Mucosa of stomach (tissue), 1 donor: Measurements from ENCODE around the gene RAB3A.
A peak's percentile ranks its signal among the peaks of the same experiment; 100 is the strongest.
"Not testable (repeated sequence)": the region's sequence is repeated elsewhere in the genome, so short reads cannot be mapped to it uniquely, and the experiment has no call there.

ENCODE experiments used
- H3K27me3 ChIP-seq: one replicate; pipeline ENCODE4 v1.7.0; 2013; ENCODE audit warnings: mild to moderate bottlenecking, low read length; ENCODE audit not compliant: control insufficient read depth, insufficient read depth
- H3K36me3 ChIP-seq: one replicate; pipeline ENCODE4 v1.7.0; 2013; ENCODE audit warnings: low read length; ENCODE audit not compliant: control insufficient read depth, insufficient read depth
- H3K4me1 ChIP-seq: one replicate; pipeline ENCODE4 v1.7.0; 2013; ENCODE audit warnings: mild to moderate bottlenecking, low read length; ENCODE audit not compliant: control insufficient read depth, insufficient read depth
- H3K4me3 ChIP-seq: one replicate; pipeline ENCODE4 v1.7.0; 2013; ENCODE audit warnings: low read length
- H3K9ac ChIP-seq: one replicate; pipeline ENCODE4 v1.7.0; 2013; ENCODE audit warnings: mild to moderate bottlenecking, low read length, moderate library complexity
- H3K9me3 ChIP-seq: one replicate; pipeline ENCODE4 v1.7.0; 2013; ENCODE audit warnings: mild to moderate bottlenecking, low read length, moderate library complexity; ENCODE audit not compliant: control insufficient read depth
- donor health status: Pancreatic carcinoma.

Gene RAB3A

DNA sequence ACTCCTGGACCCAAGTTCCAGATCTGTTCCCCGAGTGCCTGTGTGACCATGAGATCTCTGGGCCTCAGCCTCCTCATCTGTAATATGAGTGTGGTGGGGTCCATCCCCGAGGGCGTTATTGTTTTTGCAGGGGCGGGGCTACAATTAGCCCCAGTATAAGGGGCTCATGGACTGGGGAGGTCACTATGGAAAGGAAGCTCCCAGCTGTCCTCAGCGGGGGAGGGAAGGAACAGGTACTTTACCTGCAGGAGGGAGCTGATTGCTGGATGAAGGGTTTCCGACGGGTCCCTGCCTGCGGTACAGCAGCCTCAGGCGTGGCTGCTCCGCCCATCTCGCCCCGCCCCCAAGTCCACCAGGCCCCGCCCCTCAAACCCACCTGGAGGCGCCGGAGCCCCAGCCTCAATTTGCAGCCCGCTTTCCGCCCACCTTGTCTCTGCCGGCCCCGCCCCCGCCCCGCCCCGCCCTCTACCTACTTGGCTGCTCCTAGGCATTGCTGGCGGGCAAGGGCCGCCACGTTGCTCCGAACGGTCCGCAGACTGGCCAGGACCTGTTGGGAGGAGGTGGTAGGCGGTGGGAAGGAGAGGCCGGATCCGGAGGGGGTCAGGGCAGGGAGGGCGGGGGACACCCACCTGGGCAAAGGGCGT is 16.9 kb upstream of the RAB3A start:
- H3K27me3 ChIP-seq = peaks cover 21% of the 10 kb centered on the region
- H3K4me3 ChIP-seq = no peak overlapping the region
- peaks cover 14% of the 10 kb centered on the region for H3K4me1 ChIP-seq
- H3K36me3 ChIP-seq = no peaks in the 10 kb centered on the region
- H3K9me3 ChIP-seq = no peaks in the 10 kb centered on the region
- no peak overlapping the region for H3K9ac ChIP-seq

DNA sequence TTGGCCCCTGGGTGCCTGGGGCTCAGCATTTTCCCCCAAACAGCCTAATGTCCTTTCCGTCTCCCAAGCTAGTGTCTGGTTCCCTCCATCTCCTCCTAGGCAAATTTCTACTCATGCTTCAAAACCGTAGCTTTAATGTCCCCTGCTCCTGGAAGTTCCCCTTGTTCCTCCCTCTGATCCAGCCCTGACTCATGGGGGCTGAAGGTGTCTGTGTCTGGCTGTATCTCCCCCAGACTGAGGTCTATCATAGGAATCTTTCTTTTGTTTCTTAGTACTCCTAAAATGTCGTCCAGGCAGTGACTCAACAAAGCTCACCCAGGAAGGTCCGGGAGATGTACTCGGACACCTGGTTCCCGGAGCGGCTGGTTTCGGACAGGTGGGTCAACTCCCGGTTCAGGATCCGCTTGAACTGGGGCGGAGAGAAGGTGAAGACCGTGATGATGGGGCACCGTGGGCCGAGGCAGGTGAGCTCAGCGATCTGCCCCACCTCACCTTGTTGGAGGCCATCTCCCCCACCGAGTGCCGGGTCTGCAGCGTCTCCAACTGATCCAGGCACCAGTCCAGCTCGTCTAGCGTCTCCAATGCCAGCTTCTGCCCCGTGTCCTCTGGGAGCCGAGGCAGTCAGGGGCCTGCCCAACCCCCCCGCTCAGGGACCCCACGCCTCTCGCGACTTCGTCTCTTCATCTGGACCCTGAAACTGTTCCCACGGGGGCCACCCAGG is 16.2 kb upstream of the RAB3A start:
- Histone ChIP-seq H3K9me3 (no peaks in the 10 kb centered on the region), H3K4me3 (no peak overlapping the region), H3K9ac (no peak overlapping the region), H3K4me1 (peaks cover 10% of the 10 kb centered on the region), H3K27me3 (peaks cover 14% of the 10 kb centered on the region), H3K36me3 (no peaks in the 10 kb centered on the region)

DNA sequence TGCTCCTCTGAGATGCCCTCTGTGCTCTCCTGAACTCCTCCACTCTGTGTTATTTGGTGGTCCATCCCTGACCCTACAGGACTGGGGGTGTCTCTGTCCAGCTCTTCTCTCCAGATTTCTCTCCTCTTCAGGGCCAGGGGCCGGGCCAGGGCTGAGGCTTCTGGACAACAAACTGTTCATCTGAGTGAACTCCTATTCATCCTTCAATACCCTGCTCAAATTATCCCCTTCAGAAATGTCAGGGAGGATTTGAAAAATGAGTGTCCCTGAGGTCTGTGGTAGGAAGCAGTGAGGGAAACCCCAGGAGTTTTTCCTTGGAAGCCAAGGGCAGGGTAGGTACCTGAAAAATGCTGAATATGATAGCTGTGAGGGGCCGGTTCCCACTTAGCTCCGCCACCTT is 14.8 kb upstream of the RAB3A start:
- Histone ChIP-seq H3K4me3 (no peak overlapping the region), H3K9me3 (no peaks in the 10 kb centered on the region), H3K36me3 (no peaks in the 10 kb centered on the region), H3K4me1 (no peaks in the 10 kb centered on the region), H3K27me3 (peaks cover 8% of the 10 kb centered on the region), H3K9ac (no peak overlapping the region)

DNA sequence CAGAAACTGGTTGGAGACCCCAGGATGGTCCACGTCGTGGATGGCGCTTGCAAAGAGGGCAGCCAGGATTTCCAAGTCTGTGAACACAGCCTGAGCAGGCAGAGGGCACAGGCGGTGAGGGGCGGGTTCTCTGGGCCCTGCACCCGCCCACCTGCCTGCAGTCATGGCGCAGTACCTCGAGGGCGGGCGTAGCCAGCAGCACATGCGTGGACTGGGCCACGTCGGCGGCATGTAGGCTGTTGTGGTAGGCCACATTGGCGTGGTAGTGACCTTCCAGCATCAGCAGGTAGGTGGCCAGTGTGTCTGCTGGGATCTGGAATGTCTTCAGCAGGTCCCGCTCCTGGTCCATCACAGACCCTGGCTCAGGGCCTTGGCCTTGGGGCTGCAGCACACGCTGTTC is 14.3 kb upstream of the RAB3A start:
- Histone ChIP-seq H3K4me1 (no peaks in the 10 kb centered on the region), H3K4me3 (no peak overlapping the region), H3K9ac (no peak overlapping the region), H3K27me3 (peaks cover 8% of the 10 kb centered on the region), H3K9me3 (no peaks in the 10 kb centered on the region), H3K36me3 (no peaks in the 10 kb centered on the region)

DNA sequence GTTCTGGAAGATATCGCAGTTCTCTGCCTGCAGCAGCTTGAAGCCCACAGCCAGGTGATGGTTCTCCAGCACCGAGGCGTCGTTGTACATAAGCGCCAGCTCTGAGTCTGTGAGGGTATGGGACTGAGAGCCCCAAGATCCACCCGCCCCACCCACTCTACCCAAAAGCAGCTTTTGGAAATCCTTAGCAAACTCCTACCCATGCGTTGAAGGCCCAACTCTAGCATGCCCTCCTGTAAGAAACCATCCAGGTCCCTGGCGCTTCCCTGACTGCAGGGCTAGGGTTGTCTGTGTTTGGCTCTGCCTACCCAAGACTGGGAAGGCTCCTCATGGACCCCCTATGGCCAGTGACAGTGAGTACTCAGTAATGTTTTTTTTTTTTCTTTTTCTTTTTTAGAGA is 12.9 kb upstream of the RAB3A start:
- no peaks in the 10 kb centered on the region for H3K9me3 ChIP-seq
- no peaks in the 10 kb centered on the region for H3K36me3 ChIP-seq
- peaks cover 8% of the 10 kb centered on the region for H3K27me3 ChIP-seq

DNA sequence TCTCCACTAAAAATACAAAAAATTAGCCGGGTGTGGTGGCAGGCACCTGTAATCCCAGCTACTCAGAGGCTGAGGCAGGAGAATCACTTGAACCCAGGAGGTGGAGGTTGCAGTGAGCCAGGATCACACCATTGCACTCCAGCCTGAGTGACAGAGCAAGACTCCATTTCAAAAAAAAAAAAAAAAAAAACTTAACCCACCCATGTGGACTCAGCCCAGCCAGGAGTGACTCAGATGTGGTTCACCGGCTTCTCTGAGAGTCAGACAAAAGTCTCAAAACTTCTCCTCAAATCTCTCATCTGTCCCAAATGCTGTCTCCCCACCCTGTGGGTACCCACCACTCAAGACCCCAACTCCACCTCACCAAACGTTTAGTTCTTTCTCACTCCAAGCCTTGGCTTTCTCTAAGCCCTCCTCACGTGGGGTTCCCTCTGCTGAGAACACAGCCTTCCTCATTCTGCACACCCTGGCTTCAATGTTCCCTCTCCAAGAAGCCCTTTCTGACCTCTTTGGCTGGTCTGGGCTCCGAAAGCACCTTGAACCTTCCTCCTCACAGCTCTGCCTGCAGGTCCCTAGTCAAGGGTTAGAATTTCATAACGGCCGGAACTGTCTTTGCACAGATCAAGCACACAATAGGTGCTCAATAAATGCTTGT is 11.1 kb upstream of the RAB3A start:
- no peak overlapping the region for H3K4me3 ChIP-seq
- no peaks in the 10 kb centered on the region for H3K4me1 ChIP-seq
- H3K36me3 ChIP-seq = no peaks in the 10 kb centered on the region
- H3K9me3 ChIP-seq = no peaks in the 10 kb centered on the region
- no peak overlapping the region for H3K9ac ChIP-seq
- H3K27me3 ChIP-seq = no peaks in the 10 kb centered on the region

More for the DNA sequence above, 12.9 kb upstream of the RAB3A start:
- no peaks in the 10 kb centered on the region for H3K4me1 ChIP-seq
- H3K4me3 ChIP-seq = no peak overlapping the region
- H3K9ac ChIP-seq = no peak overlapping the region

DNA sequence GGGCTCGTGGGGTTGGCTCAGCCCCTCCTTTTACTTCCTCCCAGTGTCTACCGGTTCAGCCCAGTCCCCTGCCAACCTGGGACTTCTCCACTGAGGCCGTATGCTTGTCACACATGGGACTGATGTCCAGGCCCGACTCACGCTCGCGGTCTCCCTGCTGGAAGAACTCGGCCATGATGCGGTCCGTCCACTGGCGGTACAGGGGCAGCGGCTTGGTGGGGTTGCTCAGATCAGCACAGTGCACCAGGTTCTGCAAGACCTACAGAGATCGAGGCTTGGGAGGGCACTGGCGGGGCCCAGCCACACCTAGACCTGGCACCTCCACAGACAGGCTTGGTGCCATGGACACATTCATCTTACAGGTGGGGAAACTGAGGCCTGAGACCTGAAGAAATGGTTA is 7.8 kb upstream of the RAB3A start:
- Histone ChIP-seq H3K9me3 (no peaks in the 10 kb centered on the region), H3K4me3 (no peak overlapping the region), H3K36me3 (no peaks in the 10 kb centered on the region), H3K9ac (no peak overlapping the region), H3K27me3 (peaks cover 4% of the 10 kb centered on the region), H3K4me1 (no peaks in the 10 kb centered on the region)

DNA sequence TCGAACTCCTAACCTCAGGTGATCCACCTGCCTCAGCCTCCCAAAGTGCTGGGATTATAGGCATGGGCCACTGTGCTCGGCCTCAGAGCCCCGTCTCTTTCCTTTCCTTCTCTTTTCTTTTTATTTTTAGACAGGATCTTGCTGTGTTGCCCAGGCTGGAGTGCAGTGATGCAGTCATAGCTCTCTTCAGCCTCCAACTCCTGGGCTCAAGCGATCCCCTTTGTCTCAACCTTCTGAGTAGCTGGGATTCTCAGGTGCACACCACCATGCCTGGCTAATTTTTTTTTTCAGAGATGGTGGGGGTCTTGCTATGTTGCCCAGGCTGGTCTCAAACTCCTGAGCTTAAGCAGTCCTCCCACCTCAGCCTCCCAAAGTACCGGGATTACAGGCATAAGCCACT is 6.1 kb upstream of the RAB3A start:
- not testable (repeated sequence) for H3K27me3 ChIP-seq, H3K4me1 ChIP-seq, H3K9ac ChIP-seq, H3K9me3 ChIP-seq, H3K36me3 ChIP-seq, H3K4me3 ChIP-seq

DNA sequence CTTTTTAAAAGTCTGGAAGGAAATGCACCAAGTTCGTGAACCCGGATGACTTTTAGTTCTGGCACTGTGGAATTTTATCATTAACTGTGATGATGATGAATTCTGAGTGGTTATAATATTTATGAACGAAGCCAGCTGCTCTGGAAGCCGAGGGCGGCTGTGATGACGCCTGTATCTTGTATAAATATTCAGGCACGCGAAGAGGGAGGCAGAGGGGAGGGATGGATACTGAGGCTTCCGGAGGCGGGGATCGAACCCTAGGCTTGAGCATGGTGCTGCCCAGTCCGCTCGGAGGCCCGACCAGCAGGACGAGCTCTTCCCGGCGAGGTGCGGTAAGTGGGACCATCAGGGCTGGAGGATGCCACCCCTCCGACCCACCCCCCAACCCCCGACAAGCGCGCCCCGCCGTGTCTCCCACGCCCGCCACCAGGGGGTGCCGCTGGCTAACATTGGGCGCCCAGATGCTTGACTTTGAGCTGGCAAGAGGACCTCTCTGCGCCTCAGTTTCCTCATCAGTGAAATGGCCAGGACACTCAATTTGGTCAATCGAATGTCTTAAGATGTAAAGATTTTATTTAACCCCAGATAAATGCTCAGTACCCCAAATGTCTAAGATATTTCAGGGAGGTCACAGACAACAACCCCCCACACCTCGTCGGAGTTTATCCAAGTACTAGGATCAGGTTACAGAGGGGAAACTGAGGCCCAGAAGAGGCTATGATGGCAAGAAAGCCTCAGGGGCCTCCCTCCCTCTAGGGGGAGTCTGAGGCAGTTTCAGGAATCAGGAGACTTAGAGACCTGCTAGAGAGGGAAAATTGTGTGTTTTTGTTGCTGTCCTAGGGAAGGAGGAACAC is 4.5 kb upstream of the RAB3A start:
- Histone ChIP-seq H3K36me3 (no peaks in the 10 kb centered on the region), H3K4me1 (peaks cover 10% of the 10 kb centered on the region), H3K4me3 (no peak overlapping the region), H3K9ac (no peak overlapping the region), H3K27me3 (peaks cover 4% of the 10 kb centered on the region), H3K9me3 (no peaks in the 10 kb centered on the region)

DNA sequence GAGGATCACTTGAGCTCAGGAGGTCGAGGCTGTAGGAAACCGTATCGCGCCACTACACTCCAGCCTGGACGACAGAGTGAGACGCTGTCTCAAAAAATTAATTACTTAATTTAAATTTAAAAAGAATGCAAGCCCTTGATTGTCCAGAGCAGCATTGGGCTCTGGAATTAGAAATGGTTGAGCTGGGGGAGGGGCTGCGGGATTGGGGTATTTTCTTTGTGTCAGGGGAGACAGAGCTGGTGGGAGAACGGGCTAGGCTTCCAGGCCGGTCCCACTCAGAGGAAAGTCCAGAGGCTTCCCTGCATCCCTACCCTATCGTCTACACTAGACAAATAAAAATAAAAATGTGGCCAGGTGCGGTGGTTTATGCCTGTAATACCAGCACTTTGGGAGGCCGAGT is 2.2 kb upstream of the RAB3A start:
- Histone ChIP-seq H3K4me1 (peaks cover 18% of the 10 kb centered on the region), H3K4me3 (no peak overlapping the region)

DNA sequence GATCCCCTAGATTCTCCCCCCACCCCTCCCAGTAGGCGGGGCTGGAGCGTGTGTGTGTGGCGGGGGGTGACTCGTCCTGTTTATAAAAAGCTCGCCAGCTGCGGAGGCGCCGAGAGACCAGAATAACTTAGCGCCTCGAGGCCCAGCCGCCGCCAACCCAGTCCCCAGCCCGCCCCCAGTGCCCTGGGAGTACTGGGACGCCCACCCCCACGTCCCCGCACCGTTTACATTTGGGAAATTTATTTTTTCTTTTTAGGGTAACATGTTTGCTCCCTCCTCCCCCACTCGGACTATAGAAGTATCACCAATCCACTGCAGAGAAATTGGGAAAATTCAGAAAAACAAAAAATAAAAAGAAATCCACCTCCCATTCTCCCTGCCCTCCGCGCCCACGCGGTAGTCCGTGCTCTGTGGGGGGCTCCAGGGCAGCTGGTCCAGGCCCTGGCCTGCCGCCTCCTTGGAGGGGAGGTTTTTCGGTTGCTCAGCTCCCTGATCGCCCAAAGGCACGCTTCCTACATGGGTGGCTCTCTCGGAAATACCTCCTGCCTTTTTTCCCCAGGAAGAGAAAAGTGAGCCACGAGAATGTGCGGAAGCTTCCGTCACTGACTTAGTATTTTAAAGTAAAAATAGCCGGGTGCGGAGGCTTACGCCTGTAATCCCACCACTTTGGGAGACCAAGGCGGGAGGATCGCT is 1.5 kb upstream of the RAB3A start:
- Histone ChIP-seq H3K27me3 (peaks cover 4% of the 10 kb centered on the region), H3K9ac (peak overlapping the region; percentile 86), H3K9me3 (no peaks in the 10 kb centered on the region), H3K36me3 (no peaks in the 10 kb centered on the region), H3K4me3 (peak overlapping the region; percentile 56), H3K4me1 (peaks cover 18% of the 10 kb centered on the region)

More for the DNA sequence above, 2.2 kb upstream of the RAB3A start:
- H3K27me3 ChIP-seq = peaks cover 4% of the 10 kb centered on the region
- no peaks in the 10 kb centered on the region for H3K9me3 ChIP-seq
- H3K9ac ChIP-seq = no peak overlapping the region
- H3K36me3 ChIP-seq = no peaks in the 10 kb centered on the region
